Bone marrow (tissue), 2 donors: Measurements from ENCODE around the gene PTHLH.

Experiments used
- DNase-seq, 2 donors: peaks; one replicate each; lab custom pipeline; 2025; lab: John Stamatoyannopoulos, UW

The PTHLH gene

GRCh38 chr12:27937768-27938167, 34.8 kb downstream of the PTHLH start:
- no peak for DNase-seq

- no peak for DNase-seq
Observed at GRCh38 chr12:27936196-27936595, 36.3 kb downstream of the PTHLH start.

GRCh38 chr12:27934276-27934675, 38.3 kb downstream of the PTHLH start:
- DNase-seq, result no peak

- no peak for DNase-seq
Observed at GRCh38 chr12:27931390-27931789, 41.1 kb downstream of the PTHLH start.

- DNase-seq, result no peak
Observed at GRCh38 chr12:27927347-27927746, 45.2 kb downstream of the PTHLH start.

- no peak for DNase-seq
Observed at GRCh38 chr12:27924350-27925135, 48.0 kb downstream of the PTHLH start.

GRCh38 chr12:27922531-27923139, 49.9 kb downstream of the PTHLH start:
- DNase-seq, result no peak

GRCh38 chr12:27919671-27920235, 52.8 kb downstream of the PTHLH start:
- no peak for DNase-seq

- no peak for DNase-seq
Observed at GRCh38 chr12:27915536-27915935, 57.0 kb downstream of the PTHLH start.

- no peak for DNase-seq
Observed at GRCh38 chr12:27915021-27915420, 57.5 kb downstream of the PTHLH start.

- DNase-seq, result no peak
Observed at GRCh38 chr12:27913999-27914614, 58.4 kb downstream of the PTHLH start.

GRCh38 chr12:27911397-27911796, 61.1 kb downstream of the PTHLH start:
- DNase-seq, result no peak
